Measurements from ENCODE around the gene NT5C3A.

GRCh38 chr7:33065981-33066380 lies 3.4 kb upstream of the NT5C3A start:
- TF ChIP-seq CTCF (IDR thresholded peaks at IDR 0.05) (no peak), POLR2A (IDR thresholded peaks at IDR 0.05) (no peak)

Data from testis (tissue), 2 donors.